ENCODE data around the gene PSMD1.

GRCh38 chr2:231203087-231203486 lies 146.4 kb downstream of the PSMD1 start:
- TF ChIP-seq GATA3 (IDR thresholded peaks at IDR 0.05; ENCODE audit: low read depth, low read length) (no peak), GATA2 (IDR thresholded peaks at IDR 0.05; ENCODE audit: low read depth, low read length) (no peak)

Data from SH-SY5Y (cell line).